ENCODE results near the gene TRAF6. TPM values are rescaled to one million over a fixed set of nuclear protein-coding genes. Genes with fewer than 3 reads are reported as not detected.

TRAF6 gene
- total and polyA plus RNA-seq, 2 donors from 2014 or later = 4.0 to 16.5 TPM

GRCh38 chr11:36452961-36453360, 57.1 kb downstream of the TRAF6 start:
- Histone ChIP-seq H3K36me3 (ENCODE audit: control insufficient read depth in 2 of 3, insufficient read depth in 3 of 3, low read length in 3 of 3) (peaks cover 0 to 2% (median 0%) of the 10 kb centered on the region in 3 donors), H3K4me3 (ENCODE audit: low read length in 3 of 3) (no peak overlapping the region), H3K27ac (ENCODE audit: low read depth in 2 of 2, low read length in 2 of 2) (no peak overlapping the region), H3K9me3 (ENCODE audit: control insufficient read depth in 2 of 3, insufficient read depth in 1 of 3, low read length in 3 of 3) (no peaks in the 10 kb centered on the region), H3K4me1 (ENCODE audit: control insufficient read depth in 2 of 3, insufficient read depth in 2 of 3, low read depth in 1 of 3, low read length in 3 of 3) (peaks cover 3 to 28% (median 18%) of the 10 kb centered on the region in 3 donors), H3K27me3 (ENCODE audit: control insufficient read depth, insufficient read depth, low read length) (no peaks in the 10 kb centered on the region), H3K9ac (ENCODE audit: low read length in 3 of 3) (no peak overlapping the region)
- TF ChIP-seq CTCF (IDR thresholded peaks at IDR 0.05; ENCODE audit: borderline replicate concordance, extremely low read depth, insufficient read depth) = no peak
- DNase-seq (no peak), FAIRE-seq (no peak)
- intact Hi-C loops (cut with DNase I) = no loop called here

DNA sequence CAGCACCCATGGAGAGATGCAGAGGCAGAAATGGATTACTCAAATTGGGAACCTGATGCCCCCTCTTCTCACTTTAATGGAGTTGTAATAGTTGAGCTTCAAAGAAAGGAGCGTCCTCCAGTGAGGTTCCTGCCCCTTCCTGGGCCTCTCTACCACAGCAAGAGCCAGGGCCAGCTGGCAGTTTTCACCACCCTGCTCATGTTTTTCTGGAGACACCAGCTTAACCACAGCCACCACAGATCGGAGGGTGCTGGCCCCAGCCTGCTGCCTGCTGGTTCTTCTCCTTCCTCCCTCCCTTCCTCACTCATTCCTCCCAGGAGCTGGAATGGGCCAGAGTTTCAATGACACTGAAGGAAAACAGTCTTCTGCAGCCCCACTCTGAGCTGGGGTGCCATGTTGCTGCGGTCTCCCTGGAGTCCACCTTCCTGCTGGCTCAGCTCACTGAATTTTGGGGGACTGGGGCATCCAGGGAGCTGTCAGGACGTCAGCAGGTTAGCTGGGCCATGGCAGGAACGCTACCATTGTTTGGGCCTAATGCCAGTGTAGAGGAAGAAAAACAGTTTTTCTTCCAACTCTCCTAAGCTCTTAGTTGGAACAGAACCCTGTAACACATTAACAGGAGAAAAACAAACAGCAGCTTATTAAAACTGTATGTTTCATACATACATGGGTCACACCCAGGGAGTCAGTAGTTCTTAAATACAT, 57.7 kb downstream of the TRAF6 start:
- H3K9ac ChIP-seq (ENCODE audit: low read length in 3 of 3) = no peak overlapping the region
- H3K27me3 ChIP-seq (ENCODE audit: control insufficient read depth, insufficient read depth, low read length) = no peaks in the 10 kb centered on the region
- H3K4me1 ChIP-seq (ENCODE audit: control insufficient read depth in 2 of 3, insufficient read depth in 2 of 3, low read depth in 1 of 3, low read length in 3 of 3) = peaks cover 3 to 28% (median 18%) of the 10 kb centered on the region in 3 donors
- H3K9me3 ChIP-seq (ENCODE audit: control insufficient read depth in 2 of 3, insufficient read depth in 1 of 3, low read length in 3 of 3) = no peaks in the 10 kb centered on the region
- no peak overlapping the region for H3K27ac ChIP-seq (ENCODE audit: low read depth in 2 of 2, low read length in 2 of 2)
- intact Hi-C loops (cut with DNase I) = no loop called here
- no peak overlapping the region for H3K4me3 ChIP-seq (ENCODE audit: low read length in 3 of 3)
- DNase-seq = no peak
- TF ChIP-seq CTCF (IDR thresholded peaks at IDR 0.05; ENCODE audit: borderline replicate concordance, extremely low read depth, insufficient read depth) = no peak
- no peak for FAIRE-seq
- peaks cover 0 to 2% (median 0%) of the 10 kb centered on the region in 3 donors for H3K36me3 ChIP-seq (ENCODE audit: control insufficient read depth in 2 of 3, insufficient read depth in 3 of 3, low read length in 3 of 3)

- FAIRE-seq = no peak
These were observed 58.4 kb downstream of the TRAF6 start for GRCh38 chr11:36451681-36452080.

More at GRCh38 chr11:36451681-36452080, 58.4 kb downstream of the TRAF6 start:
- Histone ChIP-seq H3K4me1 (ENCODE audit: control insufficient read depth in 2 of 3, insufficient read depth in 2 of 3, low read depth in 1 of 3, low read length in 3 of 3) (peaks cover 3 to 32% (median 18%) of the 10 kb centered on the region in 3 donors), H3K4me3 (ENCODE audit: low read length in 3 of 3) (no peak overlapping the region), H3K36me3 (ENCODE audit: control insufficient read depth in 2 of 3, insufficient read depth in 3 of 3, low read length in 3 of 3) (peaks cover 0 to 2% (median 0%) of the 10 kb centered on the region in 3 donors), H3K27ac (ENCODE audit: low read depth in 2 of 2, low read length in 2 of 2) (no peak overlapping the region), H3K27me3 (ENCODE audit: control insufficient read depth, insufficient read depth, low read length) (no peaks in the 10 kb centered on the region), H3K9ac (ENCODE audit: low read length in 3 of 3) (no peak overlapping the region), H3K9me3 (ENCODE audit: control insufficient read depth in 2 of 3, insufficient read depth in 1 of 3, low read length in 3 of 3) (no peaks in the 10 kb centered on the region)
- intact Hi-C loops (cut with DNase I) = no loop called here
- no peak for TF ChIP-seq CTCF (IDR thresholded peaks at IDR 0.05; ENCODE audit: borderline replicate concordance, extremely low read depth, insufficient read depth)
- no peak for DNase-seq

All from kidney (tissue), 14 donors.